OCI-LY1 (cell line): ENCODE measurements around the gene ZNF25.

ENCODE experiments used
- H2AFZ ChIP-seq: fragments of 200-600 bp; sonication (generic), shearing (Covaris generic); 2 replicates; pipeline ENCODE4 v1.6.0; 2014; ENCODE audit warnings: antibody characterized with exemption, mild to moderate bottlenecking, low read length
- H3F3A ChIP-seq: fragments of 200-600 bp; sonication (generic), shearing (Covaris generic); 2 replicates; pipeline ENCODE4 v1.6.0; 2014; ENCODE audit warnings: mild to moderate bottlenecking, antibody characterized with exemption, low read length, moderate library complexity; ENCODE audit not compliant: insufficient read depth
- H3K27ac ChIP-seq: fragments of 200-600 bp; sonication (generic); 2 replicates; pipeline ENCODE4 v1.5.1; 2014; ENCODE audit warnings: low read length, mixed run types, mild to moderate bottlenecking, low read depth; ENCODE audit not compliant: poor library complexity, severe bottlenecking
- H3K27me3 ChIP-seq: fragments of 200-600 bp; sonication (generic); 2 replicates; pipeline ENCODE4 v1.6.0; 2014; ENCODE audit warnings: antibody characterized with exemption, mild to moderate bottlenecking, low read length, moderate library complexity; ENCODE audit not compliant: insufficient read depth
- H3K36me3 ChIP-seq: fragments of 200-600 bp; sonication (generic); 2 replicates; pipeline ENCODE4 v1.6.1; 2014; ENCODE audit warnings: mild to moderate bottlenecking, antibody characterized with exemption, low read length, moderate library complexity, mixed read lengths; ENCODE audit not compliant: insufficient read depth
- H3K4me1 ChIP-seq: fragments of 200-600 bp; sonication (generic); 2 replicates; pipeline ENCODE4 v1.5.1; 2014; ENCODE audit warnings: mild to moderate bottlenecking, low read length, moderate library complexity; ENCODE audit not compliant: insufficient read depth, severe bottlenecking
- H3K4me2 ChIP-seq: fragments of 200-600 bp; sonication (generic), shearing (Covaris generic); 2 replicates; pipeline ENCODE4 v1.6.1; 2014; ENCODE audit warnings: low read length
- H3K4me3 ChIP-seq: fragments of 200-600 bp; sonication (generic); 2 replicates; pipeline ENCODE4 v1.5.1; 2014; ENCODE audit warnings: low read length, low read depth, mild to moderate bottlenecking, mixed read lengths; ENCODE audit not compliant: poor library complexity, severe bottlenecking
- H3K79me2 ChIP-seq: fragments of 200-600 bp; shearing (Covaris generic); 2 replicates; pipeline ENCODE4 v1.6.1; 2016; ENCODE audit warnings: mixed run types, low read length, mixed read lengths; ENCODE audit not compliant: insufficient read depth
- H3K9ac ChIP-seq: fragments of 200-600 bp; sonication (generic), shearing (Covaris generic); 2 replicates; pipeline ENCODE4 v1.6.1; 2014; ENCODE audit warnings: mild to moderate bottlenecking, low read length, mixed read lengths
- H3K9me2 ChIP-seq: fragments of 200-600 bp; sonication (generic), shearing (Covaris generic); 2 replicates; pipeline ENCODE4 v1.6.1; 2014; ENCODE audit warnings: low read depth, mild to moderate bottlenecking, low read length, mixed read lengths
- H3K9me3 ChIP-seq: fragments of 200-600 bp; shearing (Covaris generic); 2 replicates; pipeline ENCODE4 v1.6.1; 2014; ENCODE audit warnings: low read length, mixed read lengths
- H4K20me1 ChIP-seq: fragments of 200-600 bp; sonication (generic), shearing (Covaris generic); 2 replicates; pipeline ENCODE4 v1.6.0; 2016; ENCODE audit warnings: mild to moderate bottlenecking, low read length; ENCODE audit not compliant: insufficient read depth
- CTCF ChIP-seq: fragments of 200-600 bp; sonication (generic), shearing (Covaris generic); IDR thresholded peaks from 2 replicates; pipeline ENCODE4 v1.5.1; 2017; ENCODE audit warnings: mild to moderate bottlenecking, antibody characterized with exemption, low read length, moderate library complexity, mixed read lengths
- EZH2 ChIP-seq: fragments of 200-600 bp; sonication (generic), shearing (Covaris generic); IDR thresholded peaks from 2 replicates; pipeline ENCODE4 v1.8.0; 2017; ENCODE audit warnings: borderline replicate concordance, mixed run types, mild to moderate bottlenecking, antibody characterized with exemption, low read length, moderate library complexity, mixed read lengths

The ZNF25 gene

GRCh38 chr10:37992083-37992482, 15.6 kb upstream of the ZNF25 start:
- no peak overlapping the region for H3K4me2 ChIP-seq
- no peak overlapping the region for H3K4me3 ChIP-seq
- no peaks in the 10 kb centered on the region for H3K36me3 ChIP-seq
- TF ChIP-seq CTCF (no peak), EZH2 (no peak)
- no peak overlapping the region for H3K9ac ChIP-seq
- no peaks in the 10 kb centered on the region for H4K20me1 ChIP-seq
- H3K27me3 ChIP-seq, result no peaks in the 10 kb centered on the region; the same call in 1 of the 2 replicates
- no peaks in the 10 kb centered on the region for H3K79me2 ChIP-seq
- no peak overlapping the region for H2AFZ ChIP-seq
- no peak overlapping the region for H3K27ac ChIP-seq
- H3K4me1 ChIP-seq, result no peaks in the 10 kb centered on the region
- no peaks in the 10 kb centered on the region for H3F3A ChIP-seq
- no peaks in the 10 kb centered on the region for H3K9me3 ChIP-seq
- no peaks in the 10 kb centered on the region for H3K9me2 ChIP-seq

GRCh38 chr10:37991655-37992054, 15.2 kb upstream of the ZNF25 start:
- no peak for TF ChIP-seq EZH2
- no peak for TF ChIP-seq CTCF
- Histone ChIP-seq H2AFZ (no peak overlapping the region), H3K36me3 (no peaks in the 10 kb centered on the region), H3K4me2 (no peak overlapping the region), H3K4me1 (no peaks in the 10 kb centered on the region), H3K9me3 (no peaks in the 10 kb centered on the region), H3K9ac (no peak overlapping the region), H3K79me2 (no peaks in the 10 kb centered on the region), H3K4me3 (no peak overlapping the region), H4K20me1 (no peaks in the 10 kb centered on the region), H3K27ac (no peak overlapping the region), H3K27me3 (no peaks in the 10 kb centered on the region; the same call in 1 of the 2 replicates), H3F3A (no peaks in the 10 kb centered on the region), H3K9me2 (no peaks in the 10 kb centered on the region)

- no peak overlapping the region for H3K27ac ChIP-seq
Observed at GRCh38 chr10:37976880-37977203, 395 bp upstream of the ZNF25 start.

More at GRCh38 chr10:37976880-37977203, 395 bp upstream of the ZNF25 start:
- Histone ChIP-seq H3K27me3 (no peaks in the 10 kb centered on the region), H3K4me2 (peak overlapping the region; percentile 92), H3F3A (no peaks in the 10 kb centered on the region), H3K9ac (peak overlapping the region; percentile 67), H3K9me2 (no peaks in the 10 kb centered on the region), H3K9me3 (peaks cover 3% of the 10 kb centered on the region; the same call in 1 of the 2 replicates), H2AFZ (peak overlapping the region; percentile 97), H3K79me2 (no peaks in the 10 kb centered on the region), H4K20me1 (no peaks in the 10 kb centered on the region), H3K4me3 (peak overlapping the region; percentile 60), H3K36me3 (no peaks in the 10 kb centered on the region), H3K4me1 (peaks cover 13% of the 10 kb centered on the region)
- TF ChIP-seq CTCF, result no peak; the same call in 1 of the 2 replicates
- TF ChIP-seq EZH2, result no peak
